Superior temporal gyrus (tissue), 1 donor: ENCODE measurements around the gene WDR93.
A peak's percentile ranks its signal among the peaks of the same experiment; 100 is the strongest.
"Not testable (repeated sequence)": the region's sequence is repeated elsewhere in the genome, so short reads cannot be mapped to it uniquely, and the experiment has no call there.

Source experiments
- DNase-seq: peaks from one replicate; pipeline ENCODE4 v3.0.0-alpha.2; 2016; ENCODE audit errors: extremely low spot score

Gene WDR93

DNA sequence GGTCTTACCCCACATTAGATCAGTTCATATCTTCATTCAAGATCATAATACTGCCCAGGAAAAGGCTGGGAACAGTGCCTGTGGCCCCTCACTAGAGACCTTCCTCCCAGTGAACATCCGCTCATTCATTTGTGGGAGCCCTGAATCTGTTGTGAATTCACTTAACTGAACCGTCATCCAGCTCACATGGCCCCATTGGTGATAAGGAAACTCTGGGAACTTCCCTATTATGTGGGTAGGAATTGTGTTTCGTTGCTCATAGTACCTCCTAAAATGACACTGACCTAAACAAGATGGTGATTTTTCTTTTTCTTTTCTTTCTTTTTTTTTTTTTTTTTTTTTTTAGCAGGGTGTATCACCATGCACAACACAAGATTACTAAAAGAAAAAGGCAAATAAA is 78.8 kb downstream of the WDR93 start:
- no peak for DNase-seq

- no peak for DNase-seq
Measured at GRCh38 chr15:89770041-89770440, 79.4 kb downstream of the WDR93 start.

- no peak for DNase-seq
Measured at GRCh38 chr15:89772932-89773583, 82.4 kb downstream of the WDR93 start.

GRCh38 chr15:89774492-89774891 is 83.9 kb downstream of the WDR93 start:
- DNase-seq = no peak

GRCh38 chr15:89775815-89776214 is 85.2 kb downstream of the WDR93 start:
- DNase-seq = no peak

- peak; percentile 72 for DNase-seq
Measured at GRCh38 chr15:89776274-89777072, 85.9 kb downstream of the WDR93 start, which contains the start of gene MESP2. Gene MESP2 (plus strand): TSS chr15:89776332. CDS start chr15:89776358, 26 bp downstream.

GRCh38 chr15:89777073-89777751 is 86.6 kb downstream of the WDR93 start:
- no peak for DNase-seq

- DNase-seq = peak; percentile 17
Measured at GRCh38 chr15:89777782-89778380, 87.3 kb downstream of the WDR93 start.

DNA sequence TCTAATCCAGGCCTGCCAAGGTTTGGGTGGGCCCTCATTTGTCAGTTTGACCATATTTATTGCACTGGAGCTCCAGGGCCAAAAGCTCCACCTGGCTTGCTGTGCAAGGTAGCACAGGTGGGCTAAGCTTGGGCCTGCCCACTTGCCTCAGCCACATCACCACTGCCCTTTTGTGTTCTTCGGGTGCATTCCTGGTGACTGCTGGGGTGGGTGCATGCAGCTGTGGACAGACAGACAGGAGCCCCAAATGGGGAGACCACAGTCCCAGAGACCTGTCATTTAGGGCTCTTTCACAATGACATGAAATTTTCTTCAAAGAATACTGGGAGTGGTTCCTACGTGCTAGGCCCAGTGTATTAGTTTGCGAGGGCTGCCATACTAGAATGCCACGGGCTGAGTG is 88.2 kb downstream of the WDR93 start:
- no peak for DNase-seq

DNA sequence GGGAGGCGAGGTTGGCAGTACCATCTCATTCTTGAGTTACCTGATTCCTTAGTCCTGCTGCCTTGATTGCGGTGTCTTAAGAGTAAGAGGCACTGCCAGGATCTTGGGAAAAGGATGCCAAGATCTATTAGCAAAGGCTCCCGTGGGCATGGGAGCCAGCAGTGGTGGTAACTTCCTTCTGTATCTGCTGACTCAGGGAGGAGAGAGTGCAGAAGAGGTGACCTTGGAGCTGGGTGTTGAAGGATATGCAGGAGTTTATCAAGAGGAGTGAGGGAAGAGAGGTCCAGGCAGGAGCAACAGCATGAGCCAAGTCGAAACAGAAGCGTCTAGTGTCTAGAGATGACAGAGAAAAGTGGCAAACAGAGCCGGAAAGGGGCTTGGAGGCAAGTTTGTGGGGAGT is 90.0 kb downstream of the WDR93 start:
- no peak for DNase-seq

DNA sequence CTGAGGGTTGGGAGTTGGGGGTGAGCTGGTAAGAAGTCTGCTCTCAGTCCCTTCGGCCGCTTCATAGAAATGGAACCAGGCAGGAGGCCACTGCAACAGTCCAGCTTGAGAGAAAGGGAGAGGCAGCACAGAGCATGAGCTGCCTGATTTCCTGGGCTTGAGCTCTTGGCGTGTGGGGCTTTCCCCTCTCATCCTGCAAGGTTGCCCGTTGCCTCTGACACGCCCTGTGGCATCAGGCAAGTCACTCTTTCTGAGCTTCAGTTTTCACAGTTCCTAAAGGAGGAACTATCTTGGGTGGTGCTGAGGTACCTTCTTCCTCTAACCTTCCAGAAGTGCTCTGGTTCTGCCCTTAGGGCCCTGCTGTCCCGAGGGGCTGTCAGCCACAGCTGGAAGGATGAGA is 90.4 kb downstream of the WDR93 start:
- no peak for DNase-seq

- DNase-seq = no peak
Measured at GRCh38 chr15:89781891-89782618, 91.4 kb downstream of the WDR93 start.

GRCh38 chr15:89782619-89782950 is 92.0 kb downstream of the WDR93 start:
- not testable (repeated sequence) for DNase-seq

- DNase-seq = no peak
Measured at GRCh38 chr15:89783111-89783860, 92.7 kb downstream of the WDR93 start.

DNA sequence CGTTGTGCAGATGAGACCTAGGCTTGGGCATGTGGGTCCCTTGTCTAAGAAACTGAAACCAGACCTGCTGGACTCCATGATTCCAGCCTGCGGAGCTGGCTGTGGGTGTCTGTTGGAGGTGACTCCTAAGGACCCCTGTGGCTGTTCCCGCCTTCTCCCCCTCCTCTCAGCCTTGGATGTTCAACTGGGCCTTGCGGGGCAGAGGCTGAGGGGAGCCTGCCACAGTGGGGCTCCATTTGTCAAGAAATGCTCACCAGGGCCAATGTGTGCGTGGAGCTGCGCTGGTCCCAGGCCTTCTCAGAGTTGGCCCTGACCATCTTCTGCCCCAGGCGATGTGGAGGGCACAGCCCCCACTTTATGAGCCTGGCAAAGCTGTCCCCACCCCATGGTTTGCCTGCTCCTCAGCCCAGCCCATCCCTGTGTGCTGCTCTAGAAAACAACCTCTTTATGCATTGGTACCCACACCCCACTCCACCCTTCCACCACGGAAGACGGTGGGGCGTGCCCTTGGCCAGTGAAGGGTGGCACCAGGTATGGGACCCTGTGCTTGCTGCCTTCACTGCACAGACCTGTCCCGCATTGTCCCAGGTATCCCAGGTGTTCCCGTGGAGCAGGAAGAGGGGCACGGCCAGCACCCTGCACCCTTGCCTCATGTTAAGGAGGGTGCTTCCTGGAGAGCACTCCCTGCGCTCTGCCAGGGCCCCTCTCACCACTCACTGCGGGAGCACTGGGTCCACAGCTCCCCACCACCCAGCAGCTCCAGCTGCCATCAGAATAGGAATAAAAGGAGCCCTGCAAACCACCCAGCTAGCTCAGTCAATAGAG is 93.5 kb downstream of the WDR93 start:
- DNase-seq = no peak

- no peak for DNase-seq
Measured at GRCh38 chr15:89784686-89784960, 94.0 kb downstream of the WDR93 start.

DNA sequence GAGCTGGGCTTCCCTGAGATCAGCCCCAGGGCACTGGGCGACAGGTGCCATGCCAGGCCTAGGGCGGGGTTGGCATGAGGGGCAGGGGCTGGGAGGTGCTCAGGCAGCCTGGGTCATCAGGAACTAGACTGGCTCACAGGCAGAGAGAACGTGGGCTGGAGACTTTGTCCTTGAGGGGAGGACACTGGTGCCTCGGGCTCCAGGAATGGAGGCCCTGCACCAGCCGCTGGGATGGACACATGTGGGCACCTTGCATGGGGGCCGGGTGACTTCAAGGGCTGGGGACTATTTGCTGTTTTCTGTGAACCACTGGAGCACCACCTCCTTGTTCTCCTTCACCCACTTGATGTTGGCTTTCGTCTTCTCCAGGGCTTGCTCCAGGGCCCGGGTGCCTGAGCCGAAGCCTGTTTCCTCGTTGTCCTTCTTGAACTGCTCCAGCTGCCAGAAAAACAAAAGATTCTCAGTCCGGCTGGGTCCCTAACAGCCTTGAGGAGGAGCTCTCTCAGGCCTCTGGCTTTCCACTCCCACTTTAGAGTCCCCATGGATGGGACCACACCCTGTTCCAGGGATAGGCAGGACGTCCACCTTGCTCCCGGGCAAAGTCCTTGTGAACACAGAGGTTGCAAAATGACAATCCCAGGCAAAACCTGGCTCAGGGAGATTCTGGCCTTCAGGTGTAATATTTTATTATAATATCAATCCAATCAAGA is 94.6 kb downstream of the WDR93 start:
- DNase-seq = no peak

DNA sequence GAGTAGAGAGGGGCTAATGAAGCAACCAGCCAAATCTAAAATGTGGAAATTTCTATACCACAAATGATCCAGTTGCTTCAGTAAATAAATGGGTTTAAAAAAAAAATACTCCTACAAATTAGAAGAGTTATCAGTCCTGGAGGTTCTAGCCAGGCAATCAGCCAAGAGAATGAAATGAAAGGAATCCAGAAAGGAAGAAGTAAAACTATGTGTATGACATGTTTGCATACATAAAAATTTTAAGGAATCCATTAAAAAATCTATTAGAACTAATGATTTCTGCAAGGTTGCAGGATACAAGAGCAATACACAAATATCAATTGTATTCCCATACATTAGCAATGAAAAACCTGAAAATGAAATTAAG is 95.1 kb downstream of the WDR93 start:
- DNase-seq = no peak

GRCh38 chr15:89787944-89788343 is 97.3 kb downstream of the WDR93 start:
- DNase-seq = no peak

- DNase-seq = not testable (repeated sequence)
Measured at GRCh38 chr15:89788585-89788984, 98.0 kb downstream of the WDR93 start.
